Tongue (tissue), 2 donors: Measurements from ENCODE around the gene PGS1. TPM values are rescaled to one million over a fixed set of nuclear protein-coding genes. Genes with fewer than 3 reads are reported as not detected.
A peak's percentile ranks its signal among the peaks of the same experiment; 100 is the strongest.
"Not testable (repeated sequence)": the region's sequence is repeated elsewhere in the genome, so short reads cannot be mapped to it uniquely, and the experiment has no call there.

Experiments used
- DNase-seq: peaks from one replicate; pipeline ENCODE4 v3.0.0-alpha.2; 2015
- total RNA-seq: library from RNA; depleted of rRNA; stranded (reverse); fragments of >200 nt; gene quantifications from one replicate; pipeline ENCODE4 v1.2.3, GENCODE V29; 2014

Gene PGS1
- total RNA-seq, 1 donor from 2014 or later, result 37.7 TPM

- no peak for DNase-seq
These were observed 70.0 kb downstream of the PGS1 start for GRCh38 chr17:78448356-78448993.

DNA sequence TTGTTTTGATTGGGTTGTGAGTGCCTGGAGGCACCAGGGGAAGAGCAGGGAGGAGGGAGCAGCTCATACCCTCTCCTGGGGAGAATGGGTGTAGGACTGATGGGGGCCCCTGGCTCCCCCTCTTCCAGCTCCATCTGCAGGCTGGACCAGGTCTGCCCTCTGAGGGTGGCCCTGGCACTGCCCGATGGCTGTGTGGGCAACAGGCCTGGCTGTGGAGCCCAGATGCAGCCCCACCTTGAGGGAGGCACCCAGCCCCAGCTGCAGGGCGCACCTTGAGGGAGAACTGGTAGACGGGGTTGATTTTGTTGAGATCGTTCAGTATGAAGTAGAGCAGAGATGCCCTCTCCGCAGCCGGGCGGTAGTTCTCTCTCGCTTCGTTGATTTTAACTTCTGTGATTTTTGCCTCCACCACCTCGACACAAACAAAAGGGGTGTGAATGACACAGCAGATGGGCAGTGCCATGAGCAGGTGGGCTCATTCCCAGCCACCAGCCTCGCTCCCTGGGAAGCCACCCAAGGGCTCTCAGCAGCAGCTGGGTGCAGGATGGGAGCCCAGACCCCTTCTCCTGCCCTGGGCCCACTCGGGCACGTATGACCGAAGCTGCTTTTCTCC lies 71.6 kb downstream of the PGS1 start:
- no peak for DNase-seq

- DNase-seq, result peak; percentile 95
These were observed 72.4 kb downstream of the PGS1 start for GRCh38 chr17:78450696-78451345.

GRCh38 chr17:78451753-78452152 lies 73.3 kb downstream of the PGS1 start:
- DNase-seq, result no peak

DNA sequence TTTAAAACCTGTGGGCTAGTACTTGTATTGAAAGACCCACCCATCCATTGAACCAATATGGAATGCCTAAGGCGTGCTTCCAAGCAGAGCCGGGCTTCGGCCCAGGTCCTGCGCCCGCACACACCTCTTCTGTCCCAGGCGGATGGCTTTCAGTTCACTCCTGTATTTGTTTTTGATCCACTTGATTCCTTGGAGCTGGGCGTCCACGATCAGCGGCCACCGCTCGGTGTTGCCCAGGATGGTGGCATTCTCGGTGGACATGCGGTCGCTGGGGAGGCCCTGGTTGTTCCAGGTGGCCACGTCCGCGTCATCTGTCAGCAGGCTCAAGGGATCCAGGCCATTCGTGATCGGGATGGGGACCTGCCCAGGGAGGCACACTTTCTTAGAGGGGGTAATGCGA lies 75.9 kb downstream of the PGS1 start:
- no peak for DNase-seq

- DNase-seq, result no peak
These were observed 79.6 kb downstream of the PGS1 start for GRCh38 chr17:78458091-78458490.

GRCh38 chr17:78458736-78459335 lies 80.4 kb downstream of the PGS1 start:
- DNase-seq, result no peak

GRCh38 chr17:78459696-78460095 lies 81.2 kb downstream of the PGS1 start:
- DNase-seq, result no peak

GRCh38 chr17:78460176-78460675 lies 81.8 kb downstream of the PGS1 start:
- DNase-seq, result no peak

DNA sequence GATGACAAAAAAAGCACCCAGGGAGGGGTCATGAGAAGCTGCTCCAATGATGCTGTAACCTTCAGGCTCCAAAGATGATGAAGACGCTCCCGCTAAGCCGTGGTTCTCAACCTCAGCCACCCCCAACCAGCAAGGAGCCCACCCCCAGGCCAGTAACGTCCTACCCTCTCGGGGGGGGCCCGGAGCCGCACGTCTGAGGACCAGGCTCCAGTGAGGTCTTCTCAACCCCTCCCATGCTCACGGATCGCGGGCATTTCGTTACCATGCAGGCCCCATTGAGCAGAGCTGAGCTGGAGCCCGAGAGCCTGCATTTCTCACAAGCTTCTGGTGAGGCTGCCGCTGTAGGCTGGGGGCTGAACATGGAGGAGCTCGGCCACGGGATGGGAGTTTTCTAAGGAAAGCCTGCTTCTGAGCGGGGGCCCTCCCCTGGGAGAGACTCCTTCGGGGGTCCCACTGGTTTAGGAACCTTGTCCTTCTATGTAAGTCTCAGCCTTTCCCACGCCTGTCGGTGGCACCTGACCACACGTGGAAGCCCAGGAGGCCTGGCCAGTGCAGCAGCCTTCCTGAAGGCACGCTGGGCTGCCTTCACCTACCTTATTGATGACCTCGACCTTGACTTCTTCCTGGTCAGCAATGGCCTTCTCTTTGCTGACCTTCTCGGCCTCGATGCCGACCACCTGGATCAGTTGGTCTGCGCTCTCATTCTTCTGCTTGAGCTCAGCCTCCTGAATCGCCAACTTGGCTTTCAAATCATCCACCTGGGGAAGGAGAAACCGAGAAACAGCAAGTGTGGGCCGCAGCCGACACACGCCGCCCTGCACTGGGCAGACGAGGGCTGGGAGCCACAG lies 82.7 kb downstream of the PGS1 start:
- DNase-seq, result no peak

DNA sequence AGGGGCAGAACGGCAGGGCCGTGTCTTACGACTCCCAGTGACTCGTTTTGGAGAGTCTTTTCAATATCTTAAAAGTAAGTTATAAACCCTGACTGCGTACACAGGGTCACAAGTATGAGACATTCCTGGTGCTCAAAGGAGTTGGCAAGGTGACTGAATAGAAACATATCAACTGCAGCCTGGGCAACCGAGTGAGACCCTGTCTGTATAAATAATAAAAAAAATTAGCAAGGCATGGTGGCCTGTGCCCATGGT lies 83.3 kb downstream of the PGS1 start:
- no peak for DNase-seq

- no peak for DNase-seq
These were observed 83.7 kb downstream of the PGS1 start for GRCh38 chr17:78462148-78462547.

GRCh38 chr17:78466109-78466785 lies 87.8 kb downstream of the PGS1 start:
- DNase-seq, result not testable (repeated sequence)

- no peak for DNase-seq
These were observed 88.6 kb downstream of the PGS1 start for GRCh38 chr17:78466786-78467715.

- DNase-seq, result no peak
These were observed 89.9 kb downstream of the PGS1 start for GRCh38 chr17:78468366-78468765.

GRCh38 chr17:78469443-78469842 lies 91.0 kb downstream of the PGS1 start:
- no peak for DNase-seq

DNA sequence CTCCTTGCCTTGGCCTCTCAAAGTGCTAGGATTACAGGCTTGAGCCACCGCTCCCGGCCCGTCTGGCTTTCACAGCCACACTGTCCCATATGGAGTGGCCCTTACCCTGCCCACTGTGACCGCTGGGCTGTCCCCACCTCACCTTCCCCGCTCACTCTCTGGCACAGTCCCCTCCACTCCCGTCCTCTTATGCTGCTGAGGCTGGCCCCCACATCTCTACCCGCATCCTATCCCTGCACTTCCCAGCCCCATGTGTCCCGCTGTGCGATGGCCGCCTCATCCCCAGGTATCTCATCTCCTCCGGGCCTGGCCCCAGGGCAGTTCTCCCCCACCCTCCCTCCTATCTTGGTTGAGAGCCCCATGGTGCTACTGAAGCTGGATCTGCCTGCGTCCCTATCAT lies 93.2 kb downstream of the PGS1 start:
- DNase-seq, result no peak

- no peak for DNase-seq
These were observed 93.8 kb downstream of the PGS1 start for GRCh38 chr17:78472035-78472905.

DNA sequence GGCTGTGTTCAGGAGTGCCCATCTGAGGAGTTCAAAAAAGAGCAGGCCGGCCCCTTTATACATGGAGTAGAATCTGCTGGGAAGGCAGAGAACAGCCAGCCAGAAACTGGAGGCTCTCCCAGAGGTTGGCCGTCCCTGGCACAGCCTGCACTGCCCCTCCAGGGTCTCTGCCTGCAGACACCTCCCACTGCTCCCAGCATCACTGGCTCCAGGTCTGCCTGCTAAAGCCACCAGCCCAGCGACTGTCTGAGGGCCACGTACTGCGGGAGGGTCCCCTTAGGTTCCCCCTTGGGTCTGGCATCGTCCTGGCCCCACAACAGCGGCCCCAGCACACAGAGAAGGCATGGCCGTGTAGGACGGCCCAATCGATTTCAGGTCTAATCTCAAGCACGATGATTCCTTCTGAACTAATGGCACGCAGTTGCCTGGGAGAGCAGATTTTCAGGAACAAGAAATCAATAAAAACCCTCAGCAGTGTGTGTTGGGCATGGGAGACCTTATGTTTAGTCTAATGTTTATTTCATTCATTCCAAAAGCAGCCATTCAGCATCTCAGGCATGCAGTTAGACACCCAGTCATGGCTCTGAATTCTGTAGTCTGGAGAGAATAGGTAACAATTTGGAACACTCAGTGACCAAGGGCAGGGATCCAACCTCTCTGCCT lies 95.6 kb downstream of the PGS1 start:
- no peak for DNase-seq
